ENCODE data around the gene ZZZ3.
"Not testable (repeated sequence)": the region's sequence is repeated elsewhere in the genome, so short reads cannot be mapped to it uniquely, and the experiment has no call there.

ZZZ3 gene

DNA sequence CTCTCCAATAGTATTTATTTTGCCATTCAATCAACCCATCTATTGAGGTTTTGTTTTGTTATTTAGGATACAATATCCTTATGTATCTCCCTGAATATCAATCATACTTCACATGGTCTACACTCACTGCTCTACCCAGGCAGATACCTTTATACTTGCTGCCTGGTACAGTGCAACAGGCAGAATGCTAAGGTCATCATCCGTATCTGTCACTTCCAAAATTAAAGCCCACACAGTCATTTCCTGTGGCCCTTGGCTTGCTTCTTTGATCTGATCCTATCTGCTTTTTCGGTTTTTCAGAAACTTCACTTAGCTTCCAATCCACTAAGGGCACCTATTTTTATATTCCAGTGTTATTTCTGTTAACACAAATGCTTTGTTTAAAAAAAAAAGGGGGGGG lies 22.3 kb upstream of the ZZZ3 start:
- Histone ChIP-seq H3K27ac (ENCODE audit: insufficient read depth in 1 of 2, low read depth in 1 of 2, low read length in 2 of 2, poor library complexity in 1 of 2, severe bottlenecking in 2 of 2) (peak overlapping the region in 1 of 2 experiments; percentile 27), H3K4me1 (ENCODE audit: control extremely low read depth in 1 of 4, control insufficient read depth in 4 of 4, insufficient read depth in 4 of 4, low read length in 3 of 4) (peaks cover 0 to 4% (median 0%) of the 10 kb centered on the region in 4 experiments), H3K27me3 (replicated peaks in 2 of 5; ENCODE audit: control insufficient read depth in 4 of 5, insufficient read depth in 5 of 5, low read length in 4 of 5) (no peaks in the 10 kb centered on the region), H3K9me3 (ENCODE audit: control extremely low read depth in 1 of 5, control insufficient read depth in 4 of 5, insufficient read depth in 2 of 5, low read depth in 1 of 5, low read length in 4 of 5) (peaks cover 0 to 2% (median 0%) of the 10 kb centered on the region in 5 experiments), H3K4me3 (ENCODE audit: control insufficient read depth in 1 of 7, extremely low read depth in 1 of 7, insufficient read depth in 4 of 7, low read depth in 2 of 7, low read length in 6 of 7) (no peak overlapping the region), H3K36me3 (ENCODE audit: control insufficient read depth in 4 of 4, insufficient read depth in 4 of 4, low read length in 3 of 4) (peaks cover 9 to 39% (median 24%) of the 10 kb centered on the region in 4 experiments)
- 18% methylated on average over 1 of the region's 2 CpGs for WGBS (ENCODE audit: insufficient coverage)
- DNase-seq: peak in 2 of 3 donors; percentile 22 to 45
- ChIA-PET POLR2A (no interaction called here), CTCF (interaction anchor here (0.7 to 1.4 kb wide), 2 partner anchors 10 to 21 kb away, joined by 3 read pairs; no protein-coding TSS in a partner anchor)

DNA sequence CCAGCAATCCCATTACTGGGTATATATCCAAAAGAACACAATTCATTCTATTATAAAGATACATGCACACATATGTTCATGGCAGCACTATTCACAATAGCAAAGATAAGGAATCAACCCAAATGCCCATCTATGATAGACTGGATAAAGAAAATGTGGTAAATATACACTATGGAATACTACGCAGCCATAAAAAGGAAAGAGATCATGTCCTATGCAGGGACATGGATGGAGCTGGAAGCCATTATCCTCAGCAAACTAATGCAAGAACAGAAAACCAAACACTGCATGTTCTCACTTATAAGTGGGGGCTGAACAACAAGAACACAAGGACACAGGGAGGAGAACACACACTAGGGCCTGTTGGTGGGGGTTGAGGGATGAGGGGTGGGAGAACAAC lies 17.2 kb upstream of the ZZZ3 start:
- H3K4me3 ChIP-seq (ENCODE audit: control insufficient read depth in 1 of 7, extremely low read depth in 1 of 7, insufficient read depth in 4 of 7, low read depth in 2 of 7, low read length in 6 of 7); H3K4me1 ChIP-seq (ENCODE audit: control extremely low read depth in 1 of 4, control insufficient read depth in 4 of 4, insufficient read depth in 4 of 4, low read length in 3 of 4); H3K9me3 ChIP-seq (ENCODE audit: control extremely low read depth in 1 of 5, control insufficient read depth in 4 of 5, insufficient read depth in 2 of 5, low read depth in 1 of 5, low read length in 4 of 5); H3K27ac ChIP-seq (ENCODE audit: insufficient read depth in 1 of 2, low read depth in 1 of 2, low read length in 2 of 2, poor library complexity in 1 of 2, severe bottlenecking in 2 of 2); POLR2A ChIA-PET; DNase-seq; H3K27me3 ChIP-seq (replicated peaks in 2 of 5; ENCODE audit: control insufficient read depth in 4 of 5, insufficient read depth in 5 of 5, low read length in 4 of 5): not testable (repeated sequence)
- CTCF ChIA-PET: interaction anchor here (1.1 kb wide), 1 partner anchor 10 kb away, joined by 3 read pairs; no protein-coding TSS in a partner anchor
- peaks cover 3 to 22% (median 9%) of the 10 kb centered on the region in 4 experiments for H3K36me3 ChIP-seq (ENCODE audit: control insufficient read depth in 4 of 4, insufficient read depth in 4 of 4, low read length in 3 of 4)
- no CpG with 5 or more reads among the region's 1 CpG for WGBS (ENCODE audit: insufficient coverage)

- Histone ChIP-seq H3K4me1 (ENCODE audit: control extremely low read depth in 1 of 4, control insufficient read depth in 4 of 4, insufficient read depth in 4 of 4, low read length in 3 of 4) (no peaks in the 10 kb centered on the region), H3K36me3 (ENCODE audit: control insufficient read depth in 4 of 4, insufficient read depth in 4 of 4, low read length in 3 of 4) (peaks cover 7 to 25% (median 13%) of the 10 kb centered on the region in 4 experiments), H3K27ac (ENCODE audit: insufficient read depth in 1 of 2, low read depth in 1 of 2, low read length in 2 of 2, poor library complexity in 1 of 2, severe bottlenecking in 2 of 2) (no peak overlapping the region), H3K4me3 (ENCODE audit: control insufficient read depth in 1 of 7, extremely low read depth in 1 of 7, insufficient read depth in 4 of 7, low read depth in 2 of 7, low read length in 6 of 7) (no peak overlapping the region), H3K9me3 (ENCODE audit: control extremely low read depth in 1 of 5, control insufficient read depth in 4 of 5, insufficient read depth in 2 of 5, low read depth in 1 of 5, low read length in 4 of 5) (peaks cover 0 to 2% (median 0%) of the 10 kb centered on the region in 5 experiments), H3K27me3 (replicated peaks in 2 of 5; ENCODE audit: control insufficient read depth in 4 of 5, insufficient read depth in 5 of 5, low read length in 4 of 5) (no peaks in the 10 kb centered on the region)
- 100% methylated on average over 2 of the region's 3 CpGs for WGBS (ENCODE audit: insufficient coverage)
- ChIA-PET POLR2A (no interaction called here), CTCF (no interaction called here)
- DNase-seq: no peak
Measured at GRCh38 chr1:77697441-77697840, 15.0 kb upstream of the ZZZ3 start.

DNA sequence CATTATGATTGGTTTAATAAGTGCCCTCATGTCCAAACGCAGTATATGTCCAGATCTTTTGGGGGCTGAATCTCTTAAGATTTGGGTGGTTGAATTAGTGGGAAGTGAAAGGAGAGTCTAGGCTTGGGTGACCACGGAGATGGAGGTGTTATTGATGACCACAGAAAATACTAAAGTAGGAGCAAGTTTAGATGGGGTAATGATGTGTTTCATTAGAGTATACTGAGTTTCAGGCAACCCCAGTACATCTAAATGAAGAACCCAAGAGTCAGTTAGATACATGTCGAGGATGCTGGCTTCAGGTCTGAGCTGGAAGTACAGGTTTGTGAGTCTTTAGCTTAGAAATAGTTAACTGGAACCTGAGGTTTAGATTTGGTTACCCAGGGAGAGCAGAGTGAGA lies 6.5 kb upstream of the ZZZ3 start:
- WGBS (ENCODE audit: insufficient coverage): 93% methylated on average over 3 of the region's 3 CpGs
- POLR2A ChIA-PET: no interaction called here
- Histone ChIP-seq H3K9me3 (ENCODE audit: control extremely low read depth in 1 of 5, control insufficient read depth in 4 of 5, insufficient read depth in 2 of 5, low read depth in 1 of 5, low read length in 4 of 5) (no peaks in the 10 kb centered on the region), H3K36me3 (ENCODE audit: control insufficient read depth in 4 of 4, insufficient read depth in 4 of 4, low read length in 3 of 4) (peaks cover 0 to 6% (median 4%) of the 10 kb centered on the region in 4 experiments), H3K4me3 (ENCODE audit: control insufficient read depth in 1 of 7, extremely low read depth in 1 of 7, insufficient read depth in 4 of 7, low read depth in 2 of 7, low read length in 6 of 7) (no peak overlapping the region), H3K27me3 (replicated peaks in 2 of 5; ENCODE audit: control insufficient read depth in 4 of 5, insufficient read depth in 5 of 5, low read length in 4 of 5) (no peaks in the 10 kb centered on the region), H3K4me1 (ENCODE audit: control extremely low read depth in 1 of 4, control insufficient read depth in 4 of 4, insufficient read depth in 4 of 4, low read length in 3 of 4) (peaks cover 3 to 12% (median 5%) of the 10 kb centered on the region in 4 experiments), H3K27ac (ENCODE audit: insufficient read depth in 1 of 2, low read depth in 1 of 2, low read length in 2 of 2, poor library complexity in 1 of 2, severe bottlenecking in 2 of 2) (no peak overlapping the region)
- CTCF ChIA-PET: interaction anchor here (1.6 kb wide), 1 partner anchor 26 kb away, joined by 4 read pairs; no protein-coding TSS in a partner anchor
- no peak for DNase-seq

- DNase-seq: peak; percentile 47 to 69 (median 69)
- Histone ChIP-seq H3K36me3 (ENCODE audit: control insufficient read depth in 4 of 4, insufficient read depth in 4 of 4, low read length in 3 of 4) (peaks cover 0 to 2% (median 0%) of the 10 kb centered on the region in 4 experiments), H3K27me3 (replicated peaks in 2 of 5; ENCODE audit: control insufficient read depth in 4 of 5, insufficient read depth in 5 of 5, low read length in 4 of 5) (no peaks in the 10 kb centered on the region), H3K27ac (ENCODE audit: insufficient read depth in 1 of 2, low read depth in 1 of 2, low read length in 2 of 2, poor library complexity in 1 of 2, severe bottlenecking in 2 of 2) (no peak overlapping the region), H3K4me3 (ENCODE audit: control insufficient read depth in 1 of 7, extremely low read depth in 1 of 7, insufficient read depth in 4 of 7, low read depth in 2 of 7, low read length in 6 of 7) (peak overlapping the region in 4 of 7 experiments; percentile 8 to 51 (median 34)), H3K4me1 (ENCODE audit: control extremely low read depth in 1 of 4, control insufficient read depth in 4 of 4, insufficient read depth in 4 of 4, low read length in 3 of 4) (peaks cover 8 to 17% (median 9%) of the 10 kb centered on the region in 4 experiments), H3K9me3 (ENCODE audit: control extremely low read depth in 1 of 5, control insufficient read depth in 4 of 5, insufficient read depth in 2 of 5, low read depth in 1 of 5, low read length in 4 of 5) (no peaks in the 10 kb centered on the region)
- ChIA-PET POLR2A (no interaction called here), CTCF (interaction anchor here (1.1 kb wide), 1 partner anchor 25 kb away, joined by 4 read pairs; no protein-coding TSS in a partner anchor)
- WGBS (ENCODE audit: insufficient coverage): 44% methylated on average over 14 of the region's 21 CpGs
Measured at GRCh38 chr1:77687519-77687906, 5.1 kb upstream of the ZZZ3 start.

GRCh38 chr1:77686796-77687518 lies 4.5 kb upstream of the ZZZ3 start:
- ChIA-PET POLR2A (interaction anchor here (0.7 kb wide), 1 partner anchor 390 kb away, joined by 3 read pairs; no protein-coding TSS in a partner anchor), CTCF (interaction anchor here (1.1 kb wide), 1 partner anchor 26 kb away, joined by 4 read pairs; no protein-coding TSS in a partner anchor)
- H3K4me3 ChIP-seq (ENCODE audit: control insufficient read depth in 1 of 7, extremely low read depth in 1 of 7, insufficient read depth in 4 of 7, low read depth in 2 of 7, low read length in 6 of 7): no peak overlapping the region
- no peak for DNase-seq
- H3K27me3 ChIP-seq (replicated peaks in 2 of 5; ENCODE audit: control insufficient read depth in 4 of 5, insufficient read depth in 5 of 5, low read length in 4 of 5): no peaks in the 10 kb centered on the region
- H3K27ac ChIP-seq (ENCODE audit: insufficient read depth in 1 of 2, low read depth in 1 of 2, low read length in 2 of 2, poor library complexity in 1 of 2, severe bottlenecking in 2 of 2): no peak overlapping the region
- H3K36me3 ChIP-seq (ENCODE audit: control insufficient read depth in 4 of 4, insufficient read depth in 4 of 4, low read length in 3 of 4): no peaks in the 10 kb centered on the region
- WGBS (ENCODE audit: insufficient coverage): 98% methylated on average over 16 of the region's 33 CpGs
- peaks cover 8 to 17% (median 9%) of the 10 kb centered on the region in 4 experiments for H3K4me1 ChIP-seq (ENCODE audit: control extremely low read depth in 1 of 4, control insufficient read depth in 4 of 4, insufficient read depth in 4 of 4, low read length in 3 of 4)
- no peaks in the 10 kb centered on the region for H3K9me3 ChIP-seq (ENCODE audit: control extremely low read depth in 1 of 5, control insufficient read depth in 4 of 5, insufficient read depth in 2 of 5, low read depth in 1 of 5, low read length in 4 of 5)
